ENCODE measurements around the gene TPCN1.

Gene TPCN1

DNA sequence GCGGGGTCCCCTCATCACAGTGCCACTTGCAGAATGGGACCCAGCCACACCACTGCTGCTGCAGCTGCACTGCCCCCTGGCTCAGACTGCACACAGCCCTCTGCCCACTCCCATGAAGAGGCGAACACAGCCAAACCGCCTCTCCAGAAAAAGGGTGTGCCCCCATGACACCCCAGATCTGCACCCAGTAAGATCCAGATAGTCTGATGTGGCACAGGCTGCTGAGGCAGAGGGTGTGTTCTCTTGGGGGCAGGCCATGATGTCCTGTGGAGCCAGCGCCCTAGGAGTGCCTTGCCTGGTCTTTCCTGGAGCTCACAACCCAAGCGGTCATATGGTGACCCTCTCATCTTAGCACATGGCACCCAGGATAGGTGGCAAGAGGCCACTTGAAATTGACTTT is 69.2 kb downstream of the TPCN1 start:
- no peaks in the 10 kb centered on the region for H3K79me2 ChIP-seq (ENCODE audit: insufficient read depth, low read depth)
- H4K20me1 ChIP-seq (ENCODE audit: insufficient read depth) = no peaks in the 10 kb centered on the region

DNA sequence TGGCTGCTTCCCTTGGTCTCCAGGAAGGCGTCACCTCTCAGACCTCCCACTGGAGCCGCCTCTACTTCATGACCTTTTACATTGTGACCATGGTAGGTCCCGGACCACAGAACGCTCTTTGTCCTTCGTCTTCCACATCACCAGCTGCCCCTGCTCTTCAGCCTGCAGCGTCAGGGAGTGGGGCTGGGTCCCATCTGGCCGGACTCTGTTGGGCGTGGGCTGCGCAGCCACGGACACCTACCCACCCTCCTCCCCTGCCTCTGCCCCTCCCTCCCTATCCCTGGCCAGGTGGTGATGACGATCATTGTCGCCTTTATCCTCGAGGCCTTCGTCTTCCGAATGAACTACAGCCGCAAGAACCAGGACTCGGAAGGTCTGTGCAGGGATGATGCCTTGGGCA is 70.3 kb downstream of the TPCN1 start:
- Histone ChIP-seq H3K4me2 (no peak overlapping the region), H3K79me2 (ENCODE audit: insufficient read depth, low read depth) (no peaks in the 10 kb centered on the region), H3K27me3 (ENCODE audit: insufficient read depth, low read depth) (no peaks in the 10 kb centered on the region), H3K9ac (no peak overlapping the region), H2AFZ (ENCODE audit: low read depth) (no peak overlapping the region), H3K36me3 (ENCODE audit: insufficient read depth) (no peaks in the 10 kb centered on the region), H3K4me3 (IDR thresholded peaks at IDR 0.05; ENCODE audit: insufficient read depth, low read depth, low read length) (no peak overlapping the region), H3K27ac (no peak overlapping the region), H4K20me1 (ENCODE audit: insufficient read depth) (no peaks in the 10 kb centered on the region), H3K4me1 (ENCODE audit: low read depth, poor library complexity, severe bottlenecking) (no peaks in the 10 kb centered on the region)
- no peak for TF ChIP-seq CTCF (conservative IDR thresholded peaks at IDR 0.05; ENCODE audit: low read depth, low read length)

More for the DNA sequence above, 69.2 kb downstream of the TPCN1 start:
- Histone ChIP-seq H3K4me2 (no peak overlapping the region), H3K4me1 (ENCODE audit: low read depth, poor library complexity, severe bottlenecking) (no peaks in the 10 kb centered on the region), H3K27me3 (ENCODE audit: insufficient read depth, low read depth) (no peaks in the 10 kb centered on the region), H3K4me3 (IDR thresholded peaks at IDR 0.05; ENCODE audit: insufficient read depth, low read depth, low read length) (no peak overlapping the region), H2AFZ (ENCODE audit: low read depth) (no peak overlapping the region), H3K36me3 (ENCODE audit: insufficient read depth) (no peaks in the 10 kb centered on the region), H3K27ac (no peak overlapping the region), H3K9ac (no peak overlapping the region)
- TF ChIP-seq CTCF (conservative IDR thresholded peaks at IDR 0.05; ENCODE audit: low read depth, low read length) = no peak

DNA sequence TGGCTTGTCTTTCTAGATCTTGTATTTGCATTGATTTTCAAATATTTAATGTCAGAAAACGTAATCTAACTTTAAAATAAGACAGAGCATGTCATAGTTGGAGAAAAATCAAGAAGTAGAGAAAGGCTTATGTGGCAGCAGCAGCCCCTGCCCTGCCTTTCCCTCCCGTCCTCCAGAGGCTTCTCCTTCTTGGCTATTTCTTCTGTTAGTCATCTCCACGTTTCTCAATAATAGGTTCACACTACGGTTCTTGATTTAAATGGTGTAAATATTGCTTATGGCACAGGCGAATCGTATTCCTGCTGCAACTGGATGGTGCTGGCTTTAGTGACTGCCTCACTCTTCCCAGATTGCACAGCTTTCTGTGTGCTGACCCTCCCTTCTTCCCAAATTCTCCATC is 70.8 kb downstream of the TPCN1 start:
- no peak overlapping the region for H3K4me2 ChIP-seq
- no peaks in the 10 kb centered on the region for H3K4me1 ChIP-seq (ENCODE audit: low read depth, poor library complexity, severe bottlenecking)
- no peak overlapping the region for H2AFZ ChIP-seq (ENCODE audit: low read depth)
- H3K27ac ChIP-seq = no peak overlapping the region
- no peaks in the 10 kb centered on the region for H4K20me1 ChIP-seq (ENCODE audit: insufficient read depth)
- no peak overlapping the region for H3K4me3 ChIP-seq (IDR thresholded peaks at IDR 0.05; ENCODE audit: insufficient read depth, low read depth, low read length)
- H3K79me2 ChIP-seq (ENCODE audit: insufficient read depth, low read depth) = no peaks in the 10 kb centered on the region
- TF ChIP-seq CTCF (conservative IDR thresholded peaks at IDR 0.05; ENCODE audit: low read depth, low read length) = no peak
- H3K36me3 ChIP-seq (ENCODE audit: insufficient read depth) = no peaks in the 10 kb centered on the region
- no peaks in the 10 kb centered on the region for H3K27me3 ChIP-seq (ENCODE audit: insufficient read depth, low read depth)
- no peak overlapping the region for H3K9ac ChIP-seq

- Histone ChIP-seq H3K4me2 (no peak overlapping the region), H4K20me1 (ENCODE audit: insufficient read depth) (no peaks in the 10 kb centered on the region), H3K36me3 (ENCODE audit: insufficient read depth) (no peaks in the 10 kb centered on the region), H3K79me2 (ENCODE audit: insufficient read depth, low read depth) (no peaks in the 10 kb centered on the region), H3K4me3 (IDR thresholded peaks at IDR 0.05; ENCODE audit: insufficient read depth, low read depth, low read length) (no peak overlapping the region), H3K27ac (no peak overlapping the region), H2AFZ (ENCODE audit: low read depth) (no peak overlapping the region), H3K27me3 (ENCODE audit: insufficient read depth, low read depth) (no peaks in the 10 kb centered on the region), H3K4me1 (ENCODE audit: low read depth, poor library complexity, severe bottlenecking) (no peaks in the 10 kb centered on the region), H3K9ac (no peak overlapping the region)
- no peak for TF ChIP-seq CTCF (conservative IDR thresholded peaks at IDR 0.05; ENCODE audit: low read depth, low read length)
Observed at GRCh38 chr12:113292547-113292946, 71.3 kb downstream of the TPCN1 start.

DNA sequence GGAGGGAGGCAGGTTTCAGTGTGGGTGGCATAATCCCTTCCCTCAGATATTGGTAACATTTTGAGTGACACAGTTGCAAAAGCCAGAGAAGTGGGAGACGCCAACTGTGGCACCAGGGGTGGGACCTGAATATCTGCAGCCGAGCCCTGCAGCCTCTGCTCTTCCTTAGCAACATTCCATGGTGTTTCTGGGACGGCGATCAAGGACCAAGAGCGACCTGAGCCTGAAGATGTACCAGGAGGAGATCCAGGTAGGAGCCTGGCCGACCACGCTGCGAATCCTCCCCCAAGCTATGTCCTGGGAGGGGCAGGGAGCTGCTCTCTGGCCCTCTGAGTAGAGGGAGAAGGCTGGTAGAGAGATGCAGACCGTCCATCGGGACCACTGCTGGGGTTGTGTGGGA is 71.8 kb downstream of the TPCN1 start:
- no peaks in the 10 kb centered on the region for H3K4me1 ChIP-seq (ENCODE audit: low read depth, poor library complexity, severe bottlenecking)
- no peaks in the 10 kb centered on the region for H3K79me2 ChIP-seq (ENCODE audit: insufficient read depth, low read depth)
- H4K20me1 ChIP-seq (ENCODE audit: insufficient read depth) = no peaks in the 10 kb centered on the region
- H3K27me3 ChIP-seq (ENCODE audit: insufficient read depth, low read depth) = no peaks in the 10 kb centered on the region
- H3K27ac ChIP-seq = no peak overlapping the region
- H3K36me3 ChIP-seq (ENCODE audit: insufficient read depth) = no peaks in the 10 kb centered on the region
- H3K4me3 ChIP-seq (IDR thresholded peaks at IDR 0.05; ENCODE audit: insufficient read depth, low read depth, low read length) = no peak overlapping the region
- no peak overlapping the region for H3K4me2 ChIP-seq
- no peak overlapping the region for H2AFZ ChIP-seq (ENCODE audit: low read depth)
- no peak overlapping the region for H3K9ac ChIP-seq
- TF ChIP-seq CTCF (conservative IDR thresholded peaks at IDR 0.05; ENCODE audit: low read depth, low read length) = no peak

All from KMS-11 (cell line).